Hepatocyte (in vitro differentiated cells): ENCODE data around the gene RPL26. TPM values are rescaled to one million over a fixed set of nuclear protein-coding genes. Genes with fewer than 3 reads are reported as not detected.

Experiments
- DNase-seq: peaks from one replicate; pipeline ENCODE4 v3.0.0-alpha.2; 2016; ENCODE audit warnings: low spot score
- H2AFZ ChIP-seq: fragments of 200-600 bp; sonication (generic); 2 replicates; pipeline ENCODE4 v1.6.0; 2016; ENCODE audit warnings: antibody characterized with exemption, mild to moderate bottlenecking
- H3K27ac ChIP-seq: fragments of 200-600 bp; sonication (generic); 2 replicates; pipeline ENCODE4 v1.5.1; 2016; ENCODE audit warnings: mild to moderate bottlenecking
- H3K27me3 ChIP-seq: fragments of 200-600 bp; sonication (generic); 2 replicates; pipeline ENCODE4 v1.6.1; 2016
- H3K36me3 ChIP-seq: fragments of 200-600 bp; sonication (generic); replicated peaks from 2 replicates; pipeline ENCODE4 v1.5.1; 2016; ENCODE audit warnings: low read depth; ENCODE audit not compliant: insufficient read depth
- H3K4me1 ChIP-seq: fragments of 200-600 bp; sonication (generic); 2 replicates; pipeline ENCODE4 v1.5.1; 2016; ENCODE audit warnings: mild to moderate bottlenecking, moderate library complexity; ENCODE audit not compliant: insufficient read depth
- H3K4me2 ChIP-seq: fragments of 200-600 bp; sonication (generic); 2 replicates; pipeline ENCODE4 v1.6.0; 2016
- H3K4me3 ChIP-seq: fragments of 200-600 bp; sonication (generic); 2 replicates; pipeline ENCODE4 v1.5.1; 2016; ENCODE audit warnings: mild to moderate bottlenecking
- H3K79me2 ChIP-seq: fragments of 200-600 bp; sonication (generic); 2 replicates; pipeline ENCODE4 v1.6.0; 2017; ENCODE audit warnings: mild to moderate bottlenecking
- H3K9me2 ChIP-seq: fragments of 200-600 bp; sonication (generic); replicated peaks from 2 replicates; pipeline ENCODE4 v1.6.0; 2017; ENCODE audit warnings: mild to moderate bottlenecking; ENCODE audit not compliant: insufficient read depth
- H3K9me3 ChIP-seq: fragments of 200-600 bp; sonication (generic); 2 replicates; pipeline ENCODE4 v1.5.1; 2016; ENCODE audit warnings: low read depth, mild to moderate bottlenecking
- H4K20me1 ChIP-seq: fragments of 200-600 bp; sonication (generic); 2 replicates; pipeline ENCODE4 v1.6.0; 2016; ENCODE audit warnings: mild to moderate bottlenecking; ENCODE audit not compliant: insufficient read depth, poor library complexity, severe bottlenecking
- EZH2 ChIP-seq: fragments of 200-600 bp; sonication (generic); IDR thresholded peaks from 2 replicates; pipeline ENCODE4 v1.6.1; 2016; ENCODE audit warnings: antibody characterized with exemption, mild to moderate bottlenecking, borderline replicate concordance
- EZH2phosphoT487 ChIP-seq: fragments of 200-600 bp; sonication (generic); IDR thresholded peaks from one replicate; pipeline ENCODE4 v1.6.1; 2018; ENCODE audit warnings: antibody characterized with exemption, mild to moderate bottlenecking, low read depth, moderate library complexity; ENCODE audit not compliant: unreplicated experiment, severe bottlenecking
- WGBS: methylation state at CpG from one replicate; pipeline ENCODE4 v1.1.6; 2016; ENCODE audit warnings: low lambda C conversion rate; ENCODE audit errors: missing lambda C conversion rate; 5-methylcytosine and 5-hydroxymethylcytosine counted together
- polyA plus RNA-seq: library from polyadenylated mRNA; unstranded; fragments of >200 nt; fragmentation: Nextera tagmentation; extraction: Ambion mirVana; gene quantifications from 2 replicates; pipeline ENCODE4 v1.2.1, GENCODE V29; 2016
- total RNA-seq: library from RNA; depleted of rRNA; stranded (reverse); fragments of >200 nt; gene quantifications from 2 replicates; pipeline ENCODE4 v1.2.3, GENCODE V29; 2014
- TF ChIP-seq, protein P1 (sequence below): fragments of 200-600 bp; sonication (generic); IDR thresholded peaks from 2 replicates; pipeline ENCODE4 v1.5.1; 2016; ENCODE audit warnings: antibody characterized with exemption, mild to moderate bottlenecking; ENCODE audit not compliant: poor library complexity

Gene RPL26
- total and polyA plus RNA-seq, 2 experiments from 2014 or later: 411 to 3,628 TPM

DNA sequence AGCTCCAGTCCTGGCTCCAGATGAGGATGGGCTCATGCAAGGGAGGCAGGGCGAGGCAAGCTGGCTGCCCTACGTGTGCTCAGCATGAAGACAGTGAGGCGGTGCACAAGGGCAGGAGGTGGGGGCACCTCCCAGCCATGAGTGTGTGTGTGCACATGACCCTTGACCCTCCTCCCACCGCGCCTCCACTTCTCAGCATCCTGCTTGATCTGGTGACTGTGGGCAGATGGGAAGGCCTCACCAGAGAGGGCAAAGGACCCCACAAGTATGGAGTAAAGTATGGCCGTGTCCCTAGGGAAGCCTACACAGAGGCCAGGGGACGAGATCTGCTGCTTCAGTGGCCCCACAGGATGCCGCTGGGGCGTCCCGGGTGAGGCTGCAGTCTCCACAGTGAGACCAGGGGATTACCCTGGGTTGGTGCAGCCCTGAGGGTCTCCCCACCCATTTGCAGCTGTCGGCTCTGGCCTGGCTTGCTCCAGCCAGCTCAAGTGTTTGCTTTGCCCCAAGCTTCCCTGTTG, 22.6 kb upstream of the RPL26 start:
- H4K20me1 ChIP-seq: no peaks in the 10 kb centered on the region
- no peaks in the 10 kb centered on the region for H3K9me3 ChIP-seq
- no peaks in the 10 kb centered on the region for H3K79me2 ChIP-seq
- DNase-seq: no peak
- no peaks in the 10 kb centered on the region for H3K9me2 ChIP-seq
- no peaks in the 10 kb centered on the region for H3K4me1 ChIP-seq
- WGBS: 90% methylated on average over 11 of the region's 11 CpGs
- TF ChIP-seq EZH2phosphoT487 (no peak), EZH2 (no peak)
- TF ChIP-seq, protein P1, sequence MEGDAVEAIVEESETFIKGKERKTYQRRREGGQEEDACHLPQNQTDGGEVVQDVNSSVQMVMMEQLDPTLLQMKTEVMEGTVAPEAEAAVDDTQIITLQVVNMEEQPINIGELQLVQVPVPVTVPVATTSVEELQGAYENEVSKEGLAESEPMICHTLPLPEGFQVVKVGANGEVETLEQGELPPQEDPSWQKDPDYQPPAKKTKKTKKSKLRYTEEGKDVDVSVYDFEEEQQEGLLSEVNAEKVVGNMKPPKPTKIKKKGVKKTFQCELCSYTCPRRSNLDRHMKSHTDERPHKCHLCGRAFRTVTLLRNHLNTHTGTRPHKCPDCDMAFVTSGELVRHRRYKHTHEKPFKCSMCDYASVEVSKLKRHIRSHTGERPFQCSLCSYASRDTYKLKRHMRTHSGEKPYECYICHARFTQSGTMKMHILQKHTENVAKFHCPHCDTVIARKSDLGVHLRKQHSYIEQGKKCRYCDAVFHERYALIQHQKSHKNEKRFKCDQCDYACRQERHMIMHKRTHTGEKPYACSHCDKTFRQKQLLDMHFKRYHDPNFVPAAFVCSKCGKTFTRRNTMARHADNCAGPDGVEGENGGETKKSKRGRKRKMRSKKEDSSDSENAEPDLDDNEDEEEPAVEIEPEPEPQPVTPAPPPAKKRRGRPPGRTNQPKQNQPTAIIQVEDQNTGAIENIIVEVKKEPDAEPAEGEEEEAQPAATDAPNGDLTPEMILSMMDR: no peak
- no peaks in the 10 kb centered on the region for H3K27me3 ChIP-seq
- H2AFZ ChIP-seq: no peak overlapping the region
- no peak overlapping the region for H3K27ac ChIP-seq
- no peak overlapping the region for H3K4me2 ChIP-seq
- H3K36me3 ChIP-seq: no peaks in the 10 kb centered on the region
- no peak overlapping the region for H3K4me3 ChIP-seq

DNA sequence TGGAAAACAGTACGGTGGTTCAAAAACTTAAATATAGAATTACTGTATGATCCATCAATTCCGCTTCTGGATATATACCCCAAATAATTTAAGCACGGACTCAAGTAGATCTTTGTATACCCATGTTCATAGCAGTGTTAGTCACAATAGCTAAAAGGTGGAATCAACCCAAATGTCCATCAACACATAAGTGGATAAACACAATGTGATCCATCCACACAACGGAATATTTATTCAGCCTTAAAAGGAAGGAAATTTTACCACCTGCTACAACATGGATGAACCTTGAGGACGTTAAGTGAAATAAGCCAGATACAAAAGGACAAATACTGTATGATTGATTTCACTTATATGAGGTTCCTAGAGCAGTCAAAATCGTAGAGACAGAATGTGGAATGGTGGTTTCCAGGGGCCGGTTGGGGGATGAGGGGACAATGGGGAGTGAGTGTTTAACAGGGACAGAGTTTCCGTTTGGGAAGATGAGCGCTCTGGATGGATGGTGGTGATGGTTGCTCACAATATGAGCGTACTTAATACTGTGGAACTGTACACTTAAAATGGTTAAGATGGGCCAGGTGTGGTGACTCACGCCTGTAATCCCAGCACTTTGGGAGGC, 20.0 kb upstream of the RPL26 start:
- H3K27ac ChIP-seq: no peak overlapping the region
- no peak overlapping the region for H2AFZ ChIP-seq
- no peaks in the 10 kb centered on the region for H3K9me2 ChIP-seq
- H3K27me3 ChIP-seq: peaks cover 5% of the 10 kb centered on the region
- no peak overlapping the region for H3K4me2 ChIP-seq
- H3K9me3 ChIP-seq: no peaks in the 10 kb centered on the region
- H3K4me1 ChIP-seq: no peaks in the 10 kb centered on the region
- H4K20me1 ChIP-seq: no peaks in the 10 kb centered on the region
- no peaks in the 10 kb centered on the region for H3K79me2 ChIP-seq
- DNase-seq: no peak
- WGBS: 83% methylated on average over 11 of the region's 11 CpGs
- no peak for TF ChIP-seq EZH2
- no peak for TF ChIP-seq EZH2phosphoT487
- TF ChIP-seq, protein P1: no peak
- H3K36me3 ChIP-seq: no peaks in the 10 kb centered on the region
- H3K4me3 ChIP-seq: no peak overlapping the region

DNA sequence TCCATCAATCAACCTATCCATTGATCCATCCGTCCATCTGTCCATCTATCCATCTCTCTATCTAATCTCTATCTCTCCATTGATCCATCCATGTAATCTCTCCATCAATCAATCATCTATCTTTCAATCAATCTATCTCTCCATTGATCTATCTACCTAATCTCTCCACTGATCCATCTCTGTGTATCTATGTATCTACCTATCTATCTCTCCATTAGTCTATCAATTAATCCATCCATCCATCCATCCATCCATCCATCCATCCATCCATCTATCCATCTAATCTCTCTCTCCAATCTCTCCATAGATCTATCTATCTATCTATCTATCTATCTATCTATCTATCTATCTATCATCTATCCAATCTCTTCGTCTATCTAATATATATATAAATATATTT, 18.1 kb upstream of the RPL26 start:
- H3K9me2 ChIP-seq: no peaks in the 10 kb centered on the region
- no peaks in the 10 kb centered on the region for H3K36me3 ChIP-seq
- WGBS: 85% methylated on average over 2 of the region's 2 CpGs
- H3K4me3 ChIP-seq: no peak overlapping the region
- DNase-seq: no peak
- no peaks in the 10 kb centered on the region for H3K9me3 ChIP-seq
- H4K20me1 ChIP-seq: no peaks in the 10 kb centered on the region
- H3K4me2 ChIP-seq: no peak overlapping the region
- H3K79me2 ChIP-seq: no peaks in the 10 kb centered on the region
- no peak overlapping the region for H3K27ac ChIP-seq
- peaks cover 23% of the 10 kb centered on the region for H3K27me3 ChIP-seq
- H2AFZ ChIP-seq: no peak overlapping the region
- TF ChIP-seq EZH2 (no peak), EZH2phosphoT487 (no peak)
- TF ChIP-seq, protein P1: no peak
- no peaks in the 10 kb centered on the region for H3K4me1 ChIP-seq
